Neural progenitor cell (in vitro differentiated cells): ENCODE measurements around the gene LYRM4. TPM values are rescaled to one million over a fixed set of nuclear protein-coding genes. Genes with fewer than 3 reads are reported as not detected.

Experiments used
- DNase-seq: peaks from one replicate; pipeline ENCODE4 v3.0.0-alpha.2; 2016; ENCODE audit warnings: low spot score
- H2AFZ ChIP-seq: fragments of 200-600 bp; sonication (generic); replicated peaks from 2 replicates; pipeline ENCODE4 v1.6.1; 2016; ENCODE audit warnings: antibody characterized with exemption
- H3F3A ChIP-seq: fragments of 200-600 bp; sonication (generic); 2 replicates; pipeline ENCODE4 v1.6.1; 2016; ENCODE audit warnings: antibody characterized with exemption, low read depth
- H3K27ac ChIP-seq: fragments of 200-600 bp; sonication (generic); 2 replicates; pipeline ENCODE4 v1.5.1; 2016; ENCODE audit warnings: mild to moderate bottlenecking
- H3K27me3 ChIP-seq: fragments of 200-600 bp; sonication (generic); 2 replicates; pipeline ENCODE4 v1.6.1; 2016; ENCODE audit warnings: mild to moderate bottlenecking, moderate library complexity
- H3K36me3 ChIP-seq: fragments of 200-600 bp; sonication (generic); 2 replicates; pipeline ENCODE4 v1.5.1; 2016
- H3K4me1 ChIP-seq: fragments of 200-600 bp; sonication (generic); 2 replicates; pipeline ENCODE4 v1.6.1; 2016; ENCODE audit warnings: mixed run types
- H3K4me2 ChIP-seq: fragments of 200-600 bp; sonication (generic); 2 replicates; pipeline ENCODE4 v1.6.1; 2016
- H3K4me3 ChIP-seq: fragments of 200-600 bp; sonication (generic); 2 replicates; pipeline ENCODE4 v1.5.1; 2016
- H3K79me2 ChIP-seq: fragments of 200-600 bp; sonication (generic); 2 replicates; pipeline ENCODE4 v1.6.1; 2016; ENCODE audit warnings: low read depth
- H3K9ac ChIP-seq: fragments of 200-600 bp; sonication (generic); 2 replicates; pipeline ENCODE4 v1.6.1; 2016
- H3K9me3 ChIP-seq: fragments of 200-600 bp; sonication (generic); 2 replicates; pipeline ENCODE4 v1.5.1; 2016; ENCODE audit warnings: low read depth
- H4K20me1 ChIP-seq: fragments of 200-600 bp; sonication (generic); 2 replicates; pipeline ENCODE4 v1.6.1; 2016; ENCODE audit warnings: low read depth
- H3K27ac Mint-ChIP-seq: 3 replicates; pipeline ENCODE4 v1.8.0; 2021; ENCODE audit warnings: mixed read lengths
- H3K27me3 Mint-ChIP-seq: 2 replicates; pipeline ENCODE4 v1.8.0; 2022; ENCODE audit warnings: low read depth, mild to moderate bottlenecking, inconsistent platforms, moderate library complexity, mixed read lengths; ENCODE audit not compliant: insufficient read depth
- H3K36me3 Mint-ChIP-seq: 3 replicates; pipeline ENCODE4 v1.8.0; 2021; ENCODE audit warnings: mixed read lengths
- H3K4me1 Mint-ChIP-seq: 3 replicates; pipeline ENCODE4 v1.8.0; 2021; ENCODE audit warnings: mixed read lengths
- H3K4me3 Mint-ChIP-seq: 3 replicates; pipeline ENCODE4 v1.8.0; 2021; ENCODE audit warnings: mild to moderate bottlenecking, moderate library complexity, mixed read lengths
- H3K9me3 Mint-ChIP-seq: 3 replicates; pipeline ENCODE4 v1.8.0; 2020; ENCODE audit warnings: mixed read lengths
- CTCF ChIP-seq: fragments of 200-600 bp; sonication (generic); IDR thresholded peaks from 2 replicates; pipeline ENCODE4 v1.5.1; 2017; ENCODE audit warnings: antibody characterized with exemption, mild to moderate bottlenecking
- EZH2 ChIP-seq: fragments of 200-600 bp; sonication (generic); IDR thresholded peaks from 2 replicates; pipeline ENCODE4 v1.6.1; 2017; ENCODE audit warnings: antibody characterized with exemption, mild to moderate bottlenecking, moderate library complexity
- EZH2phosphoT487 ChIP-seq: fragments of 200-600 bp; sonication (generic); IDR thresholded peaks from 2 replicates; pipeline ENCODE4 v1.6.1; 2017; ENCODE audit warnings: antibody characterized with exemption
- total RNA-seq: library from RNA; depleted of rRNA; stranded (reverse); fragments of >200 nt; gene quantifications from 2 replicates; pipeline ENCODE4 v1.2.3, GENCODE V29; 2015; ENCODE audit warnings: low replicate concordance

LYRM4 gene
- total RNA-seq, 1 donor from 2014 or later: 23.9 TPM

- Histone ChIP-seq H3K27ac (no peak overlapping the region), H2AFZ (no peak overlapping the region), H3K9ac (no peak overlapping the region), H3K4me1 (no peaks in the 10 kb centered on the region), H3F3A (no peaks in the 10 kb centered on the region), H3K79me2 (peaks cover 15% of the 10 kb centered on the region), H3K27me3 (no peaks in the 10 kb centered on the region), H3K36me3 (no peaks in the 10 kb centered on the region), H4K20me1 (peaks cover 3% of the 10 kb centered on the region), H3K4me3 (no peak overlapping the region), H3K4me2 (no peak overlapping the region), H3K9me3 (no peaks in the 10 kb centered on the region)
- no peaks in the 10 kb centered on the region for H3K9me3 Mint-ChIP-seq
- no peak overlapping the region for H3K27ac Mint-ChIP-seq
- H3K27me3 Mint-ChIP-seq: peaks cover 3% of the 10 kb centered on the region
- no peak for TF ChIP-seq EZH2phosphoT487
- no peak for TF ChIP-seq CTCF
- TF ChIP-seq EZH2: no peak
- H3K36me3 Mint-ChIP-seq: peaks cover 15% of the 10 kb centered on the region
- no peak for DNase-seq
- H3K4me1 Mint-ChIP-seq: peaks cover 6% of the 10 kb centered on the region
- H3K4me3 Mint-ChIP-seq: no peak overlapping the region
These were observed 19.5 kb downstream of the LYRM4 start for GRCh38 chr6:5241252-5241651.

GRCh38 chr6:5238336-5238735, 22.4 kb downstream of the LYRM4 start:
- no peak overlapping the region for H3K27ac ChIP-seq
- H4K20me1 ChIP-seq: peaks cover 3% of the 10 kb centered on the region
- H3K9ac ChIP-seq: no peak overlapping the region
- H3K27me3 ChIP-seq: no peaks in the 10 kb centered on the region
- no peak overlapping the region for H3K4me2 ChIP-seq
- no peaks in the 10 kb centered on the region for H3K9me3 Mint-ChIP-seq
- peaks cover 6% of the 10 kb centered on the region for H3K4me1 Mint-ChIP-seq
- H3K9me3 ChIP-seq: no peaks in the 10 kb centered on the region
- no peak overlapping the region for H3K4me3 Mint-ChIP-seq
- H2AFZ ChIP-seq: no peak overlapping the region
- peaks cover 8% of the 10 kb centered on the region for H3K79me2 ChIP-seq
- DNase-seq: no peak
- H3K4me3 ChIP-seq: no peak overlapping the region
- peaks cover 2% of the 10 kb centered on the region for H3K36me3 ChIP-seq
- H3K27me3 Mint-ChIP-seq: no peaks in the 10 kb centered on the region
- H3K27ac Mint-ChIP-seq: no peak overlapping the region
- H3F3A ChIP-seq: no peaks in the 10 kb centered on the region
- H3K4me1 ChIP-seq: no peaks in the 10 kb centered on the region
- TF ChIP-seq CTCF (no peak), EZH2 (no peak), EZH2phosphoT487 (no peak)
- peaks cover 8% of the 10 kb centered on the region for H3K36me3 Mint-ChIP-seq

DNA sequence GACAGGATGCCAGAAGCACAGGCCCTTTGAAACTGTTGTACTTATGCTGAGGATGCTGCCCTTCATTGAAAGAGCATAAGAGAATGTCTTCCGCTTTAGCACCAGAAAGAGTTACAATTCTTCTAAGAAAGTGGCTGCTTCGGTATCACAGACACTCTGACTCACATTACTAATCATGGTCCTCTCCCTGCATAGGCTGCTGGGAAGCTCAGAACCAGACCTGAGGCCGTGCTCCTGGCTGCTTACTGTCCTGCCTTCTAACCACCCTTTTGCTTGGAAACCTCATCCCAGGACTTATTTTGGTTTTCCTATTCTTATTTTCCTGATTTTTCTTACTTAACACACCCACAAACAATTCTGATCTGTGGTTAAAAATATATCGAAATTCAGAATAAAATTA, 22.9 kb downstream of the LYRM4 start:
- Mint-ChIP-seq H3K36me3 (peaks cover 4% of the 10 kb centered on the region), H3K4me1 (peaks cover 6% of the 10 kb centered on the region), H3K27ac (no peak overlapping the region)

More for the DNA sequence above, 22.9 kb downstream of the LYRM4 start:
- Histone ChIP-seq H3F3A (no peaks in the 10 kb centered on the region), H3K79me2 (peaks cover 4% of the 10 kb centered on the region), H3K9me3 (no peaks in the 10 kb centered on the region), H4K20me1 (peaks cover 3% of the 10 kb centered on the region), H2AFZ (no peak overlapping the region), H3K36me3 (peaks cover 2% of the 10 kb centered on the region), H3K4me1 (no peaks in the 10 kb centered on the region), H3K27me3 (no peaks in the 10 kb centered on the region), H3K4me2 (no peak overlapping the region), H3K4me3 (no peak overlapping the region), H3K27ac (no peak overlapping the region), H3K9ac (no peak overlapping the region)
- Mint-ChIP-seq H3K9me3 (no peaks in the 10 kb centered on the region), H3K4me3 (no peak overlapping the region), H3K27me3 (no peaks in the 10 kb centered on the region)
- DNase-seq: no peak
- no peak for TF ChIP-seq CTCF
- TF ChIP-seq EZH2phosphoT487: no peak
- no peak for TF ChIP-seq EZH2
